Measurements from ENCODE around the gene TLCD4.

GRCh38 chr1:95119273-95119672 is 2.1 kb downstream of the TLCD4 start:
- no peak for TF ChIP-seq E2F6 (IDR thresholded peaks at IDR 0.05)
- no peak for TF ChIP-seq CTCF (IDR thresholded peaks at IDR 0.05; ENCODE audit: control extremely low read depth in 1 of 3, insufficient read depth in 1 of 3, low read depth in 1 of 3, low read length in 3 of 3)
- no peak for TF ChIP-seq BRCA1 (IDR thresholded peaks at IDR 0.05; ENCODE audit: low read depth, low read length)
- TF ChIP-seq EGR1 (IDR thresholded peaks at IDR 0.05; ENCODE audit: borderline replicate concordance, low read depth, low read length): no peak
- no peak for TF ChIP-seq CHD2 (IDR thresholded peaks at IDR 0.05; ENCODE audit: low read length)
- no peak for TF ChIP-seq MAX (IDR thresholded peaks at IDR 0.05)

All from H1 (cell line).